GM21360 (cell line): ENCODE results near the gene NLRP1.

Source experiments
- ATAC-seq: cut with Tn5 transposase; IDR thresholded peaks from one replicate; pipeline ENCODE4 v1.9.1; 2021; ENCODE audit warnings: mild to moderate bottlenecking, moderate library complexity; ENCODE audit not compliant: unreplicated experiment

The NLRP1 gene

GRCh38 chr17:5485270-5486205 is 98.8 kb downstream of the NLRP1 start, which contains the start of gene DERL2:
Gene DERL2, minus strand, starts transcription at chr17:5486178. Its CDS starts 17 bp downstream, at chr17:5486161.
- peak; percentile 20 for ATAC-seq

- ATAC-seq: no peak
Measured at GRCh38 chr17:5481451-5481850, 102.9 kb downstream of the NLRP1 start.

DNA sequence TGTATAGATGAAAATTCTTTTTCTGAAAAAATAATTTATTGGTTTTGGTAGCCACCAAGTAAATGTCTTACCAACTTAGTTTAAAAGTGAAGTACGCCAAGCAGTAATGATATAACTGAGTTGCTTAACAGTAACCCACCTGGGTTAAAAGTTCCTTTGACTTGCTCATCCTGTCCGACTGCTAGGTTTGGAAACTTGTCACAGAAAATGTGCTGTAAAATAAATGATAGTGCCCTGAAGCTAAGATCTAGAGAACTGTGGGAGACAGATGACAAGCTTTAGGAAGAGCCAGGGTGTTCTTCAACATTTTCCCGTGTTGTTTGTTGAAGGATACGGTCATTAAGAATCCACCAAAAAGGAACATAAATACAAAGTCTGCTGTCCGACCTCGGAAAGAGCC is 103.3 kb downstream of the NLRP1 start:
- ATAC-seq: no peak

GRCh38 chr17:5478992-5479391 is 105.3 kb downstream of the NLRP1 start:
- ATAC-seq: no peak

GRCh38 chr17:5473906-5474305 is 110.4 kb downstream of the NLRP1 start:
- no peak for ATAC-seq

DNA sequence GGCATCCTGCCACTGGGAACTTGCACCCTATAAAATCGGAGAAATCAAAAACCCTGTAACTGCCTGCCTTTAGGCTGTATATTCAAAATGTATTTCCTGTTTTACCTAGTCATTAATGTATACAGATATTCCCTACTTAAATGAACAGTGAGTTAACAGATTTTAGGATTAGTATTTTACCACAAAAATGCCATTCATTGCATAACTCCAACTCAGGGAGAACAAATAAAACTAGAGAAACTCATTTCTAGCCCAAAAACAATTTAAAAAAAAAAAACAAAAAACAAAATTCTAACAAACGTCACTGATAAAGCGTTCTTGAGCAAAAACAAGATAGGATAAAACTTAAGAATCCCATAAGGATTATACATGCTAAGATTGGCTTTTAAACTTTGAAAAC is 111.8 kb downstream of the NLRP1 start:
- ATAC-seq: no peak

- no peak for ATAC-seq
Measured at GRCh38 chr17:5468075-5468473, 116.2 kb downstream of the NLRP1 start.

DNA sequence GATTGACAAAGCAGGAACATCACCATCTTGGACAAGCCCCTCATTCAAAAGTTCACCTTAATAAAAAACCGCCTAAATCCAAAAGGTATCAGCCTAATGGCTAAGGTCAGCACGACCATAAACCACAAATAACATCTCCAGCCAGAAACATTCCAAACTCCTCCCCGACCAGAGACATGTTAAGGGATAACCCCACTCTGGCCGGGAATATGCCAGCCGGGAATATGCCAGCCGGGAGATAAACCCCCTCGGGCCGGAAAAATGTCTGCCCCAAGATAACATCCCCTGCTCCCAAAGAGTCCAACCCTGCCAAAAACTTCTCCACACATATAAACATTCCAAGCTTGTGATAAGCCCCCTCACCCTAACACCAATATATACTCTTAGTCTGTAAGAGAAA is 116.9 kb downstream of the NLRP1 start:
- ATAC-seq: no peak

GRCh38 chr17:5466295-5466694 is 118.0 kb downstream of the NLRP1 start:
- ATAC-seq: no peak

- ATAC-seq: no peak
Measured at GRCh38 chr17:5464717-5465507, 119.4 kb downstream of the NLRP1 start.
